ENCODE measurements around the gene RET.
A peak's percentile ranks its signal among the peaks of the same experiment; 100 is the strongest.
"Not testable (repeated sequence)": the region's sequence is repeated elsewhere in the genome, so short reads cannot be mapped to it uniquely, and the experiment has no call there.

Gene RET

GRCh38 chr10:43094085-43094484 lies 17.2 kb downstream of the RET start:
- no peak for TF ChIP-seq CTCF (conservative IDR thresholded peaks at IDR 0.05; ENCODE audit: low read depth, low read length)
- no peak overlapping the region for H3K4me3 ChIP-seq (ENCODE audit: low read length)
- no peak for DNase-seq (ENCODE audit: low read depth)

GRCh38 chr10:43099339-43099738 lies 22.5 kb downstream of the RET start:
- not testable (repeated sequence) for H3K4me3 ChIP-seq (ENCODE audit: low read length); DNase-seq (ENCODE audit: low read depth)

- H3K4me3 ChIP-seq (ENCODE audit: low read length): no peak overlapping the region
- DNase-seq (ENCODE audit: low read depth): no peak
- TF ChIP-seq CTCF (conservative IDR thresholded peaks at IDR 0.05; ENCODE audit: low read depth, low read length): no peak
Observed at GRCh38 chr10:43099928-43100327, 23.1 kb downstream of the RET start.

GRCh38 chr10:43100366-43100765 lies 23.5 kb downstream of the RET start:
- no peak for TF ChIP-seq CTCF (conservative IDR thresholded peaks at IDR 0.05; ENCODE audit: low read depth, low read length)
- DNase-seq (ENCODE audit: low read depth): no peak
- H3K4me3 ChIP-seq (ENCODE audit: low read length): no peak overlapping the region

- no peak for TF ChIP-seq CTCF (conservative IDR thresholded peaks at IDR 0.05; ENCODE audit: low read depth, low read length)
- DNase-seq (ENCODE audit: low read depth): no peak
- no peak overlapping the region for H3K4me3 ChIP-seq (ENCODE audit: low read length)
Observed at GRCh38 chr10:43102063-43102828, 25.4 kb downstream of the RET start.

- no peak for DNase-seq (ENCODE audit: low read depth)
- peak; percentile 89 for TF ChIP-seq CTCF (conservative IDR thresholded peaks at IDR 0.05; ENCODE audit: low read depth, low read length)
- peak overlapping the region; percentile 42 for H3K4me3 ChIP-seq (ENCODE audit: low read length)
Observed at GRCh38 chr10:43105102-43105955, 28.5 kb downstream of the RET start.

GRCh38 chr10:43105956-43106229 lies 29.0 kb downstream of the RET start:
- no peak for TF ChIP-seq CTCF (conservative IDR thresholded peaks at IDR 0.05; ENCODE audit: low read depth, low read length)
- no peak for DNase-seq (ENCODE audit: low read depth)
- no peak overlapping the region for H3K4me3 ChIP-seq (ENCODE audit: low read length)
